Measurements from ENCODE around the gene PIK3AP1.

PIK3AP1 gene

GRCh38 chr10:96641396-96642295, 78.7 kb downstream of the PIK3AP1 start:
- no peak for DNase-seq

DNA sequence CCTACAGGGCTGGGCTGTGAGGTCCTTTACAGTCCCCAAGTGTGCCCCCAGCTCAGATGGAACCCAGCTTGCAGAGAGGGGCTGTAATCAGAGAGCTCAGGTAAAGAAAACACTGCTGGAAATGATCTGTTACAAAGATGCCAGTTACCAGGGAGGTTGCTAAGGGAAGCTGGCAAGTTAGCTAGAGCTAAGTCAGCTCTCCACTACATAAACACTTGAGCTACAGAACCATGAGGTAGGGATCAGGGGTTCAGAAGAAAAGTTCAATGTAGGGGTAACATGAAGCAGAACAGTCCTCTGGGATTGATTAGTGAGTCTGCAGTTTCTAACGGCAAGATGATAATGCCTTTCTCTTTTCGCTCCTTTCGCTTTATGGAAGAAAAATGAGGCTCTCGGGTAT, 80.4 kb downstream of the PIK3AP1 start:
- DNase-seq = no peak

DNA sequence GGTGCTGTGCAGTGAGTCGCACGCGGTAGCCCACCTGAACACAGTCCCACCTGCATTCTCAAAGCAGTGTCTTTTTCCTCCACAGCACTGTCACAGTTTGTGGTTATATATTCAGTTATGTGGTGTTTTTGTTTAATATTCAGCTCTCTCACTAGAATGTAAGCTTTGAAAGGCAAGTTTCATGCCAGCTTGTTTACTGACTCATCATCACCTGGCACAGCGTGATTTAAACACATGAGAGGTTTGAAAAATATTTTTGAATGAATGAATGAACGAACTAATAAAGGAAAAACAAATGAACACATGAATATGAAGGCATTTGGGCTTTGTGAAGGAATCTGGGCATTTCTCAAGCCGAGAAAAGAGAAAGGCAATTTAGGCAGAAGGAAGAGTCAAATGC, 81.6 kb downstream of the PIK3AP1 start:
- DNase-seq = no peak

DNA sequence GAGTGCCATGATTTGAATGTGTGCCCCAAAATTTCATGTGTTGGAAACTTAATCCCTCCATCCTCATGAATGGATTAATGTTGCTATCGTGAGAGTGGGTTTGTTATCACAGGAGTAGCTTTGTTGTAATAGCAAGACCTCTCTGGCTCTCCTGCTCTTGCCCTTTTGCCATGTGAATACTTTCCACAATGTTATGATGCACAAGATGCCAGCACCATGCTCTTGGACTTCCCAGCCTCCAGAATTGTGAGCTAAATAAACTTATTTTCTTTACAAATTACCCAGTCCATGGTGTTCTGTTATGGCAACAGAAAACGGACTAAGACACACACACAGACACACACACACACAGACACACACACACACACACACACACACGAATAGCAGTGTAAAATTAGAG, 82.2 kb downstream of the PIK3AP1 start:
- DNase-seq = no peak

GRCh38 chr10:96637709-96638108, 82.6 kb downstream of the PIK3AP1 start:
- DNase-seq = no peak

DNA sequence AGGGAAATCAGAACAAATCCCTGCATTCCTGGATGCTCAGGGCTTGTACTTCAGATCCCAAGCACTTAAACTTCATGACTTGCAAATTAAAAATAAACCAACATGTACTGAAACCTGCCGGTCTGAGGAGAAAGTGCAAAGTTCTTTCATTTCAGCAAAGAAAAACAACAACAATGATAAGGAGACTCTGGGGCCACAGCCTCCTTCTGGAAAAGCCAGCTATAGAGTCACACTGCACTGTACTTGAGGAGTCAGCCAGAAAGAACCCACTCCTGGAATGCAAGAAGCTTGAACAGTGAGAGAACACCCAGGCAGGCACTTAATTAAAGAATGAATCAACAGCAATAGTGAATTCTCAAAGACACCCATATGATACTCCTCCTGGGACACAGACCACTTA, 83.8 kb downstream of the PIK3AP1 start:
- DNase-seq = no peak

- DNase-seq = no peak
Measured at GRCh38 chr10:96632974-96633710, 87.2 kb downstream of the PIK3AP1 start.

DNA sequence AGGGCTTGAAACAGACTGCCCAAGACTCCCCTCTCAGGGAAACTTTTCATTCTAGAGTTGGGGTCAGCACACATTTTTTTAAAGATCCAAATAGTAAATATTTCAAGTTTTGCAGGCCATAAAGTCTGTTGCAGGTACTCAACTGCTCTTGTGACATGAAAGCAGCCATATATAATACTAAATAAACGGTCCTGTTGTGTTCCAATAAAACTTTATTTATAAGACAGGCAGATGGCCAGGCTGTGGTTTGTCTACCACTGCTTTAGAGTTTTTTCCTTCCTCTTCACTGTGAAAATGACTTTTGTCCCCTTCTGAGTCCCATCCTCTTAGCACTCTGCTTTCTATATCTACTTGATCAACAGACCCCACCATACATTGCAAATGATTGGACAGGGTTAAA, 93.0 kb downstream of the PIK3AP1 start:
- DNase-seq = no peak

- DNase-seq = peak; percentile 25
Measured at GRCh38 chr10:96626795-96627194, 93.5 kb downstream of the PIK3AP1 start.

- DNase-seq = no peak
Measured at GRCh38 chr10:96625173-96625572, 95.1 kb downstream of the PIK3AP1 start.

GRCh38 chr10:96622013-96622787, 98.1 kb downstream of the PIK3AP1 start:
- no peak for DNase-seq

DNA sequence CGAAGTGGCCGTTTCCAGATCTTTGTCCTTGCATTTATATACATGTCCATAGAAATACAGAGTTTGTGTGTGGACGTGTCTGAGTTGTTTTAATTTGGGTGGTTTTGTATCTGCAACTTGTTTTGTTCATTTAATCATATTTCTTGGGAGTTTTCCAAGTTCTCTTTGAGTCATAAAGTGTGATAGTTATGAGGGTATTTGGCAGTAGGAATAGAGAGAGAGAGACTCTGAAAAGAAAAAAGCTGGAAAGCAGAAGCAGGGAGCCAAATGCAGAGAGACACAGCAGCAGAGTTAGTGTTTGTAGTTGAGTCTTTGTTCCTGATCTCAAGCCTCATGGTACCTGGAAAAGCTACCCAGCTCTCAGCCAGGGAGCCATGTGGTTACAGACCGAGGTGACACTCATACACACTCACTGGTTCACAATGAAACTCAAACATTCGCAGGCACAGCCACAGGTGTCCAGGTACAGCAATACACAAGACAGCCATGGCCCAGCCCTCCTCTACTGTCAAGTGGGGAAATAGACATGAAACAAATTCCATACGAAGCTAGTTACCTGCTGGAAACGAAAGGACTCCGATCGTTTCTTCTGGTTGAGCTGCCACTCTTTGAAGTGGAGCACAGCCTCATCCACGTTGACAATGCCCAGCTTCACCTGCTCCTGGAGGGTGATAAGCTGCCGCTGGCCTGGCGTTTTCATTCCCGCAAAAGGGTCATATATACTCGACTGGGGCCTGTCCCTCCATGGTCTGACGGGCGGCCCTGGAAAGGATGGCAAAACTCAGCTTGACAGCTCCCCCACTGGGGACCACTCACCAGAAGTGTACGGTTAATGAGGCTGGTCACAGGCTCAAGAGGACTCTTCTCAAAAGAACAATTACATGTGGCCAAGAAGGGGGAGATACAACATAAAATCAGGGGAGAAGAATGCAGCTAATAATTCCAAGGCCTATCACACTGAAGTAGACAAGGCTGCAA, 100.2 kb downstream of the PIK3AP1 start:
- no peak for DNase-seq

GRCh38 chr10:96619120-96619519, 101.2 kb downstream of the PIK3AP1 start:
- no peak for DNase-seq

DNA sequence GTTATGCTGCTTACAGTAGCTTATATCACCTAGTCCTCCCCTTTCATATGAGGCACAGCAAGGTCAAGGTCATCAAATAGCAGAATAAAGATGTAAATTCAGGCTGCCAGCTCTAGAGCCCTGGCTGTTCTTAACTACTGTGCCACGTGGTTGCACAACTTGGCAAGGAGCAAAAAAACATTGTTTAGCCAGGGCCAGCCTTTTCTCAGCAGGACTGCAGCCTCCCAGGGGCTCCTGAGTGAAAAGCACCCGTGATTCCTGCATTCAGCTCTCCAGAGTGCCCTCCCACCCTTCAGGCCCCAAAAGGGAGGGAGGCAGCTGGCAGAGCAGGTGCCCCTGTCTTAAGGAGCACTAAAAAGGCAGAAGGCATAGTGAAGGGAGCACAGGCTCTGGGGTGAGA, 101.7 kb downstream of the PIK3AP1 start:
- DNase-seq = no peak

- no peak for DNase-seq
Measured at GRCh38 chr10:96616961-96617360, 103.4 kb downstream of the PIK3AP1 start.

- DNase-seq = no peak
Measured at GRCh38 chr10:96614515-96614914, 105.8 kb downstream of the PIK3AP1 start.

DNA sequence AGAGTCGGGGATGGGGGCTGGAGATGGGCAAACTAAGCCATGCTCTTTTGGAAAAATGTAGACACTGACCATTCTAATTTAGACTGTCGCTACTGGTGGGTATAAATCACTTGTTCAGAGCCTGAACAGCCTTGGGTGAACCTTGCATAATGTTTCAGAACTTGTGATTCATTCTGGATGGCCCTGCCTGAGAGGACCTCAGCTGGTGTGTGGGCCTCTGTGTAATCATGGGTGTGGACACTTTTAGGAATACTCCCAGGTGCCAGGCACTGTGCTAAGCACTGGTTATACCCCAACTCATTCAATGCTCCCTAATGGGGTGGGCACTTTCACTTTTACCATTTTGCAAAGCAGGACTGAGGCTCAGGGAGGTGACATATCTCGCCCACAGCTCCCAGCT, 106.7 kb downstream of the PIK3AP1 start:
- no peak for DNase-seq

DNA sequence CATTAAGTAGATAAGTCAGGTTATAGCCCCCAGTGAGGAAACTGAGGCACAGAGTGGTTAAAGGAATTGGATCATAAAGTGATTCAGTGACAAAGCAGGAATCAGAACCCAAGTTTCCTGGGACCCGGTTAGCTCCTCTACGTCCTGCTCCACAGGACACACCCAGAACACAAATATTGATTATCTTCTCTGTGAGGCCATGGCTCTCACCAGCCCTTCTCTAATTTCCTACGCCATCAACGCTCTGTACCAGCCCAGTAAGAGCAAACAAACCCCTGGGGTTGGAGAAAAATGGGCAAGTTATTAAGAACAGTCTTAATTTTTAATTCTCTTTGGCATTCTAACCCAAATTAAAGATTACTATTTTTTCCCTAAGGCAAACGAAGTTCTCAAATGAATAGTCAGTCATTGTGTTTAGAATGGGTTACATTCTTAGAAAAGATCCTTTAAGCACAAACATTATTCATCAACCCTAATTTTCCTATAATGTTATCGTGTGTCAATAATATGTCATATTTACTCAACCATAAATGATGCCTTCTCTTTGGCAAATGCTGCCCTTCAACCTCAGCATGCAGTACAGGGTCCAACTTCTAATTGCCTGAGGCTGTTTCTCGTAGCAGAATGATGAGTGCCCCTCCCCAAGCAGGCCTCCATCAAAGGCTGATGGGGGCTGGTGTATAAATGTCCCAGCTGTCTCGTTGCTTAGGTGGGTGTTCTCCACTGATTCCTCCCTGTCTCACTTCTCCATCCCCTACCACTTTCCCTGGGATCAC, 108.1 kb downstream of the PIK3AP1 start:
- no peak for DNase-seq

GRCh38 chr10:96610817-96611216, 109.5 kb downstream of the PIK3AP1 start:
- no peak for DNase-seq

GRCh38 chr10:96609510-96609909, 110.8 kb downstream of the PIK3AP1 start:
- DNase-seq = no peak

DNA sequence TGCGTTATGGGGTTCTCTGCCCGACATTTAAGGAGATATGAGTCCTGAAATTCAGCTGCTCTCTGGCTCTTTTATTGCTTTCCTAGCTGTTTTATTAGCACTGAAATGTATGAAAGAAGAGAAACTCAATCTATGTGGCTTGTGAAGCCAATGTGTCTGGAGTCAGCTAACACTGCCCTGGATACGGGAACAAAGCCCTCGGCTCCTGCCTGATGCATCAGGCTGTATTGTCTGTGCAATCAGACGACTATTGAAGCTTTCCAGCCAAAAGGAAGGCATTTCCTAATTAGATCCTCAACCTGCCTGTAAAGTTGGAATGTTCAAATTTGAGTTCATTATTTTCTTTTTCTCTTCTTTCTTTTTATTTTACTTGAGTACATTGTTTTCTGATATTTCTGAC, 111.5 kb downstream of the PIK3AP1 start:
- DNase-seq = no peak
